Loucy (cell line): ENCODE data around the gene LACTB.

Experiments
- H2AFZ ChIP-seq: fragments of 200-600 bp; sonication (generic); 2 replicates; pipeline ENCODE4 v1.6.0; 2016; ENCODE audit warnings: antibody characterized with exemption, mild to moderate bottlenecking, low read length, moderate library complexity
- H3F3A ChIP-seq: fragments of 200-600 bp; 2 replicates; pipeline ENCODE4 v1.6.0; 2016; ENCODE audit warnings: antibody characterized with exemption, low read depth, mild to moderate bottlenecking
- H3K27me3 ChIP-seq: fragments of 200-600 bp; sonication (generic); 2 replicates; pipeline ENCODE4 v1.6.1; 2014; ENCODE audit warnings: low read length, mild to moderate bottlenecking; ENCODE audit not compliant: insufficient read depth, poor library complexity, severe bottlenecking
- H3K36me3 ChIP-seq: fragments of 200-600 bp; sonication (generic); 2 replicates; pipeline ENCODE4 v1.6.1; 2016; ENCODE audit warnings: low read length; ENCODE audit not compliant: insufficient read depth
- H3K4me1 ChIP-seq: fragments of 200-600 bp; sonication (generic); 2 replicates; pipeline ENCODE4 v1.5.1; 2014; ENCODE audit warnings: low read length, mild to moderate bottlenecking; ENCODE audit not compliant: insufficient read depth, poor library complexity, severe bottlenecking
- H3K4me2 ChIP-seq: fragments of 200-600 bp; sonication (generic); 2 replicates; pipeline ENCODE4 v1.6.0; 2014; ENCODE audit warnings: antibody characterized with exemption, low read length, low read depth, mild to moderate bottlenecking; ENCODE audit not compliant: poor library complexity, severe bottlenecking
- H3K4me3 ChIP-seq: fragments of 200-600 bp; sonication (generic); 2 replicates; pipeline ENCODE4 v1.5.1; 2014; ENCODE audit warnings: low read length, mild to moderate bottlenecking, mixed read lengths; ENCODE audit not compliant: poor library complexity, severe bottlenecking
- H3K79me2 ChIP-seq: fragments of 200-600 bp; sonication (generic); 2 replicates; pipeline ENCODE4 v1.6.1; 2014; ENCODE audit warnings: low read length; ENCODE audit not compliant: insufficient read depth
- H3K9ac ChIP-seq: fragments of 200-600 bp; sonication (generic); 2 replicates; pipeline ENCODE4 v1.6.0; 2014; ENCODE audit warnings: mild to moderate bottlenecking, low read depth, low read length, moderate library complexity; ENCODE audit not compliant: poor library complexity, severe bottlenecking
- H3K9me2 ChIP-seq: fragments of 200-600 bp; sonication (generic); replicated peaks from 2 replicates; pipeline ENCODE4 v1.6.1; 2016; ENCODE audit warnings: low read depth, low read length, mixed read lengths
- H3K9me3 ChIP-seq: fragments of 200-600 bp; sonication (generic); 2 replicates; pipeline ENCODE4 v1.6.1; 2014; ENCODE audit warnings: mild to moderate bottlenecking, antibody characterized with exemption, low read length, low read depth; ENCODE audit not compliant: insufficient read depth
- H4K20me1 ChIP-seq: fragments of 200-600 bp; sonication (generic); 2 replicates; pipeline ENCODE4 v1.6.0; 2014; ENCODE audit warnings: antibody characterized with exemption, low read length, mild to moderate bottlenecking; ENCODE audit not compliant: insufficient read depth, poor library complexity, severe bottlenecking
- CTCF ChIP-seq: fragments of 200-600 bp; sonication (generic); conservative IDR thresholded peaks from 2 replicates; pipeline ENCODE4 v1.5.1; 2014; ENCODE audit warnings: mild to moderate bottlenecking, antibody characterized with exemption, low read length
- EZH2phosphoT487 ChIP-seq: fragments of 200-600 bp; IDR thresholded peaks from 2 replicates; pipeline ENCODE4 v1.6.1; 2018; ENCODE audit warnings: antibody characterized with exemption, mild to moderate bottlenecking, moderate library complexity, borderline replicate concordance

The LACTB gene

GRCh38 chr15:63155486-63155885 lies 33.8 kb downstream of the LACTB start:
- Histone ChIP-seq H3K9ac (peak overlapping the region; percentile 97), H3K36me3 (peaks cover 6% of the 10 kb centered on the region), H3F3A (no peaks in the 10 kb centered on the region), H3K4me2 (peak overlapping the region; percentile 89), H3K9me3 (no peaks in the 10 kb centered on the region), H2AFZ (no peak overlapping the region), H3K9me2 (no peaks in the 10 kb centered on the region), H3K4me1 (peaks cover 16% of the 10 kb centered on the region), H3K27me3 (peaks cover 6% of the 10 kb centered on the region), H3K79me2 (peaks cover 24% of the 10 kb centered on the region), H3K4me3 (peak overlapping the region; percentile 89), H4K20me1 (peaks cover 9% of the 10 kb centered on the region)
- TF ChIP-seq EZH2phosphoT487: no peak
- TF ChIP-seq CTCF: no peak

- Histone ChIP-seq H3K4me2 (peak overlapping the region; percentile 89), H3F3A (no peaks in the 10 kb centered on the region), H4K20me1 (peaks cover 9% of the 10 kb centered on the region), H3K79me2 (peaks cover 24% of the 10 kb centered on the region), H3K9me2 (no peaks in the 10 kb centered on the region), H3K36me3 (peaks cover 6% of the 10 kb centered on the region), H3K4me3 (peak overlapping the region; percentile 89), H3K27me3 (peaks cover 6% of the 10 kb centered on the region), H3K9me3 (no peaks in the 10 kb centered on the region), H2AFZ (peak overlapping the region; percentile 61; the same call in 1 of the 2 replicates), H3K9ac (peak overlapping the region; percentile 97), H3K4me1 (peaks cover 16% of the 10 kb centered on the region)
- TF ChIP-seq CTCF (peak; percentile 14; the same call in 1 of the 2 replicates), EZH2phosphoT487 (no peak)
These were observed 34.5 kb downstream of the LACTB start for GRCh38 chr15:63156086-63156710.

GRCh38 chr15:63156755-63157117 lies 35.1 kb downstream of the LACTB start:
- Histone ChIP-seq H3K9me2 (no peaks in the 10 kb centered on the region), H3F3A (no peaks in the 10 kb centered on the region), H3K9ac (peak overlapping the region; percentile 97), H3K9me3 (no peaks in the 10 kb centered on the region), H3K4me3 (peak overlapping the region; percentile 89), H4K20me1 (peaks cover 9% of the 10 kb centered on the region), H3K27me3 (peaks cover 6% of the 10 kb centered on the region), H3K4me2 (peak overlapping the region; percentile 89), H3K36me3 (peaks cover 6% of the 10 kb centered on the region), H2AFZ (peak overlapping the region; percentile 61; the same call in 1 of the 2 replicates), H3K4me1 (peaks cover 16% of the 10 kb centered on the region), H3K79me2 (peaks cover 24% of the 10 kb centered on the region)
- no peak for TF ChIP-seq EZH2phosphoT487
- TF ChIP-seq CTCF: no peak
